IMR-90 (cell line): ENCODE data around the gene ITSN2. TPM values are rescaled to one million over a fixed set of nuclear protein-coding genes. Genes with fewer than 3 reads are reported as not detected.
A peak's percentile ranks its signal among the peaks of the same experiment; 100 is the strongest.

Source experiments
- ATAC-seq: fragments of 200-7000 bp; cut with Tn5 transposase; 2 replicates; pipeline ENCODE4 v1.9.1; 2020; ENCODE audit warnings: low read depth, mild to moderate bottlenecking, moderate library complexity
- BruUV-seq: library from RNA; stranded (reverse); fragments of 400-500 nt; replicated peaks from 2 replicates; lab custom pipeline; 2021; lab: Mats Ljungman, UMichigan
- CTCF ChIA-PET: fragments of 300-600 bp; formaldehyde crosslinking; extraction: SDS; loops from one replicate; lab custom pipeline; 2021; ENCODE audit warnings: antibody characterized with exemption; lab: Yijun Ruan, JAX
- POLR2A ChIA-PET: fragments of 300-600 bp; sonication (Branson Sonifier 250); formaldehyde crosslinking; loops from one replicate; lab custom pipeline; 2022; ENCODE audit warnings: antibody characterized with exemption; ENCODE audit not compliant: unreplicated experiment; lab: Charles Lee
- DNase-seq: peaks from one replicate; pipeline ENCODE4 v3.0.0; 2013
- H2AFZ ChIP-seq: replicated peaks from 2 replicates; pipeline ENCODE3; 2013; ENCODE audit warnings: low read length, mild to moderate bottlenecking; ENCODE audit not compliant: poor library complexity
- H2AK5ac ChIP-seq: 2 replicates; pipeline ENCODE4 v1.6.1; 2013; ENCODE audit warnings: low read depth, low read length, inconsistent platforms
- H2AK9ac ChIP-seq: replicated peaks from 2 replicates; pipeline ENCODE3; 2013; ENCODE audit warnings: mild to moderate bottlenecking, low read depth, low read length, moderate library complexity; ENCODE audit not compliant: poor library complexity
- H2BK120ac ChIP-seq: 2 replicates; pipeline ENCODE4 v1.6.1; 2013; ENCODE audit warnings: low read depth, low read length, inconsistent platforms
- H2BK15ac ChIP-seq: 3 replicates; pipeline ENCODE4 v1.6.1; 2013; ENCODE audit warnings: low read depth, low read length, inconsistent platforms
- H2BK20ac ChIP-seq: 2 replicates; pipeline ENCODE4 v1.6.1; 2013; ENCODE audit warnings: low read depth, mild to moderate bottlenecking, inconsistent platforms, low read length, moderate library complexity
- H2BK5ac ChIP-seq: 2 replicates; pipeline ENCODE4 v1.6.1; 2013; ENCODE audit warnings: mild to moderate bottlenecking, low read depth, low read length, inconsistent platforms; ENCODE audit not compliant: poor library complexity, severe bottlenecking
- H3K14ac ChIP-seq: replicated peaks from 2 replicates; pipeline ENCODE4 v1.6.1; 2013; ENCODE audit warnings: low read depth, low read length, inconsistent platforms
- H3K18ac ChIP-seq: 2 replicates; pipeline ENCODE4 v1.6.1; 2013; ENCODE audit warnings: low read depth, low read length, control low read depth
- H3K23ac ChIP-seq: 2 replicates; pipeline ENCODE4 v1.6.1; 2013; ENCODE audit warnings: low read depth, low read length, inconsistent platforms
- H3K27ac ChIP-seq: 2 replicates; pipeline ENCODE4 v1.5.1; 2013; ENCODE audit warnings: mild to moderate bottlenecking, control low read depth, low read length; ENCODE audit not compliant: insufficient read depth
- H3K27me3 ChIP-seq: 2 replicates; pipeline ENCODE4 v1.6.1; 2013; ENCODE audit warnings: low read length; ENCODE audit not compliant: control insufficient read depth, insufficient read depth
- H3K36me3 ChIP-seq: 2 replicates; pipeline ENCODE4 v1.6.1; 2013; ENCODE audit warnings: low read length, mixed read lengths; ENCODE audit not compliant: control insufficient read depth, insufficient read depth
- H3K4ac ChIP-seq: 2 replicates; pipeline ENCODE4 v1.6.1; 2013; ENCODE audit warnings: low read depth, low read length, inconsistent platforms
- H3K4me1 ChIP-seq: 2 replicates; pipeline ENCODE4 v1.6.1; 2013; ENCODE audit warnings: low read length, mixed read lengths; ENCODE audit not compliant: control insufficient read depth, insufficient read depth
- H3K4me2 ChIP-seq: 2 replicates; pipeline ENCODE4 v1.6.1; 2013; ENCODE audit warnings: low read depth, mild to moderate bottlenecking, control low read depth, low read length, moderate library complexity
- H3K4me3 ChIP-seq: 2 replicates; pipeline ENCODE4 v1.5.1; 2013; ENCODE audit warnings: low read depth, mild to moderate bottlenecking, control low read depth, low read length, moderate library complexity; ENCODE audit not compliant: insufficient read depth
- H3K56ac ChIP-seq: 2 replicates; pipeline ENCODE4 v1.6.1; 2013; ENCODE audit warnings: low read length, inconsistent platforms; ENCODE audit not compliant: insufficient read depth; ENCODE audit errors: extremely low read depth
- H3K79me1 ChIP-seq, 2 experiments: 2 replicates each; pipeline ENCODE4 v1.6.1; 2013; ENCODE audit warnings: low read length in 2 of 2, inconsistent platforms in 1 of 2, low read depth in 1 of 2
- H3K9ac ChIP-seq: 2 replicates; pipeline ENCODE4 v1.6.1; 2013; ENCODE audit warnings: low read depth, low read length, control low read depth
- H3K9me1 ChIP-seq: 2 replicates; pipeline ENCODE4 v1.6.1; 2013; ENCODE audit warnings: low read length, inconsistent platforms; ENCODE audit not compliant: insufficient read depth
- H3K9me3 ChIP-seq: 2 replicates; pipeline ENCODE4 v1.6.1; 2013; ENCODE audit warnings: low read length; ENCODE audit not compliant: control insufficient read depth, insufficient read depth
- H4K20me1 ChIP-seq: 2 replicates; pipeline ENCODE4 v1.6.1; 2013; ENCODE audit warnings: low read length, inconsistent platforms; ENCODE audit not compliant: insufficient read depth
- H4K5ac ChIP-seq: 2 replicates; pipeline ENCODE4 v1.6.1; 2013; ENCODE audit warnings: mild to moderate bottlenecking, low read depth, low read length, control low read depth
- H4K8ac ChIP-seq, 2 experiments: 2 replicates each; pipeline ENCODE4 v1.6.1; 2013; ENCODE audit warnings: low read depth in 2 of 2, low read length in 2 of 2, control low read depth in 1 of 2, inconsistent platforms in 1 of 2
- H4K91ac ChIP-seq: 2 replicates; pipeline ENCODE4 v1.6.1; 2013; ENCODE audit warnings: low read depth, low read length, inconsistent platforms; ENCODE audit not compliant: insufficient read depth
- CEBPB ChIP-seq: IDR thresholded peaks from 2 replicates; pipeline ENCODE4 v1.6.1; 2012; ENCODE audit warnings: low read depth, low read length, improper control_type of control experiment
- MAFK ChIP-seq: IDR thresholded peaks from 2 replicates; pipeline ENCODE4 v1.6.1; 2012; ENCODE audit warnings: low read depth, low read length, improper control_type of control experiment
- WGBS, 2 experiments: methylation state at CpG; one replicate each; pipeline versions ENCODE4 v1.1.5 to v1.1.7; 2013; ENCODE audit warnings: missing lambda C conversion rate in 2 of 2; ENCODE audit not compliant: insufficient read length in 1 of 2; ENCODE audit errors: extremely low coverage in 2 of 2; 5-methylcytosine and 5-hydroxymethylcytosine counted together
- dilution Hi-C: fragments of 300-500 bp; cut with HindIII; formaldehyde crosslinking; loops from one replicate; pipeline ENCODE4 v1.14.3; 2018; ENCODE audit warnings: low sequenced_read_pairs; ENCODE audit not compliant: unreplicated experiment
- in situ Hi-C: fragments of 300-500 bp; cut with MboI; formaldehyde crosslinking; loops from 3 replicates; pipeline ENCODE4 v1.14.3; 2019; ENCODE audit warnings: low sequenced_read_pairs, inconsistent platforms, mixed read lengths
- intact Hi-C: fragments of 100-400 bp; cut with micrococcal nuclease; formaldehyde crosslinking; loops from 2 replicates; pipeline ENCODE4 v1.10.0; 2022
- polyA plus RNA-seq, 3 experiments: library from polyadenylated mRNA; depleted of rRNA; stranded (reverse); fragments of >200 nt; gene quantifications; 2 replicates each; pipeline ENCODE4 v1.2.3, GENCODE V29; 2012; ENCODE audit warnings: low replicate concordance in 1 of 3
- total RNA-seq: library from RNA; depleted of rRNA; stranded (reverse); fragments of >200 nt; gene quantifications from 2 replicates; pipeline ENCODE4 v1.2.3, GENCODE V29; 2012

The ITSN2 gene
- total and polyA plus RNA-seq, 2 of the 4 experiments (the other 2 are of a cell fraction) = 10.7 to 17.2 TPM

DNA sequence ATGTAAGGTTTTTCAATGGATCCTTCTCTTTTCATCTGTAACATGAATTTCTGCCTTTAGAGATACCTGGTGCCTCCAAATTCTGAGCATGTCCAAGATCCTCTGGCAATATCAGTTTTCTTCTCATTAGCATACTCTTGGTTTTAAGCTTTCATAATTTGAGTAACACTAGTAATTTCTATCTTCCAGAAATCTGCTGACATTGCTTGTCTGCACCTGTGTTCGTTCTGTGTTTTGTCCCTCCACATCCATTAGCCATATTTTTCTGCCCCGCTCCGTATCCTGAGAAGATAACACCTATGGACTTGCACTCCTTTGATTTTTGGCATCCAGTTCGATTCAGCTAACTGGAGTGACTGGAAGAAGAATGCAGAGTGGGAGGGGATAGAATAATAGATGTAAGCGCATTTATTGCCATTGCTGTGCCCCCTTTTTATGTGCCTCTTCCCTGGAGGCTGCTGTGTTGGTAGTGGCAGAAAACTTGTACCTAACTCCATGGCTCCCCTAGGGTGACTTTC, 32.3 kb upstream of the ITSN2 start:
- H3K18ac ChIP-seq = no peak overlapping the region
- no peak overlapping the region for H3K14ac ChIP-seq
- no peak overlapping the region for H2BK5ac ChIP-seq
- H3K56ac ChIP-seq = no peak overlapping the region
- no peak overlapping the region for H3K4me3 ChIP-seq
- H2AK9ac ChIP-seq = no peak overlapping the region
- no peaks in the 10 kb centered on the region for H3K9me3 ChIP-seq
- ChIA-PET POLR2A (no interaction called here), CTCF (interaction anchor here (0.6 kb wide), 1 partner anchor 466 kb away, joined by 3 read pairs; the partner anchor contains the start of gene ATAD2B)
- no peak overlapping the region for H3K9ac ChIP-seq
- no peak overlapping the region for H2BK120ac ChIP-seq
- no CpG with 5 or more reads among the region's 5 CpGs for WGBS, 2 experiments
- TF ChIP-seq CEBPB (no peak), MAFK (peak; percentile 75)
- no peaks in the 10 kb centered on the region for H3K4me1 ChIP-seq
- no peak overlapping the region for H2AK5ac ChIP-seq
- H3K4ac ChIP-seq = no peak overlapping the region
- no peak overlapping the region for H3K27ac ChIP-seq
- no peaks in the 10 kb centered on the region for H4K20me1 ChIP-seq
- no peaks in the 10 kb centered on the region for H3K79me1 ChIP-seq
- no peaks in the 10 kb centered on the region for H3K27me3 ChIP-seq
- no peak overlapping the region for H4K8ac ChIP-seq
- no peak for ATAC-seq
- no peak overlapping the region for H2BK20ac ChIP-seq
- H4K91ac ChIP-seq = no peak overlapping the region
- H4K5ac ChIP-seq = no peak overlapping the region
- dilution Hi-C loops = no loop called here
- H2AFZ ChIP-seq = no peak overlapping the region
- no peaks in the 10 kb centered on the region for H3K9me1 ChIP-seq
- no peaks in the 10 kb centered on the region for H3K36me3 ChIP-seq
- H3K23ac ChIP-seq = no peak overlapping the region
- intact Hi-C loops = no loop called here
- in situ Hi-C loops = no loop called here
- no peak overlapping the region for H2BK15ac ChIP-seq
- no peak for DNase-seq
- no TSS peak for BruUV-seq
- no peak overlapping the region for H3K4me2 ChIP-seq
